ENCODE data around the gene SLC66A2.

The SLC66A2 gene

DNA sequence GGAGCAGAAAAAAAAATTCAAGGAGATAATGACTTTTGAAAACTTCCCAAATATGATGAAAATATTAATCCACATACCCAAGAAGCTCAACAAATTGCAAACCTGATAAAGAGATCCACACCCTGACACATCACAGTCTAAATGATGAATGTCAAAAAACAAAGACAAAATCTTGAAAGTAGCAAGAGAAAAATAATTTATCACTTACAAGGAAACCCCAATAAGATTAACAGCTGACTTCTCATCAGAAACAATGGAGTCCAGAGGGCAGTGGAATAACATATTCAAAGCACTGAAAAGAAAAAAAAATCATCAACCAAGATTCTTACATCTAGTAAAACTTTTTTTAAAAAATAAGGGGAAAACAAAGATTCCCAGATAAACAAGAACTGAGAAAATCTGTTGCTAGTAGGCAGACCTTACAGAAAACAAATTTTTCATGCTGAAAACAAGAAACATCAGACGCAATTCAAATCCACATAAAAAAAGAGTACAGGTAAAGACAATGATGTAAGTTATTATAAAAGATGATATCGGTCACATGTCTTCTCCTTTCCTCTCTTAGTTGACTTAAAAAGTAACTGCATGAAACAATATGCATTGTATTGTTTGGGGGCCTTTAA is 21.3 kb downstream of the SLC66A2 start:
- peaks cover 19 to 37% of the 10 kb centered on the region in 2 donors for H3K36me3 ChIP-seq (ENCODE audit: control insufficient read depth in 2 of 2, insufficient read depth in 2 of 2, low read length in 2 of 2)
- no peak overlapping the region for H3K9ac ChIP-seq (ENCODE audit: low read depth in 1 of 2, low read length in 2 of 2)
- H3K4me1 ChIP-seq (ENCODE audit: control insufficient read depth in 2 of 2, insufficient read depth in 2 of 2, low read length in 2 of 2) = peaks cover 9 to 10% of the 10 kb centered on the region in 2 donors
- H3K4me3 ChIP-seq (ENCODE audit: low read length in 2 of 2) = no peak overlapping the region
- peaks cover 6% of the 10 kb centered on the region in 2 donors for H3K9me3 ChIP-seq (ENCODE audit: control insufficient read depth in 2 of 2, low read length in 2 of 2)
- no peaks in the 10 kb centered on the region for H3K27me3 ChIP-seq (ENCODE audit: control insufficient read depth in 2 of 2, insufficient read depth in 2 of 2, low read length in 2 of 2)
- no peak overlapping the region for H3K27ac ChIP-seq (ENCODE audit: low read depth in 2 of 2, low read length in 2 of 2)

DNA sequence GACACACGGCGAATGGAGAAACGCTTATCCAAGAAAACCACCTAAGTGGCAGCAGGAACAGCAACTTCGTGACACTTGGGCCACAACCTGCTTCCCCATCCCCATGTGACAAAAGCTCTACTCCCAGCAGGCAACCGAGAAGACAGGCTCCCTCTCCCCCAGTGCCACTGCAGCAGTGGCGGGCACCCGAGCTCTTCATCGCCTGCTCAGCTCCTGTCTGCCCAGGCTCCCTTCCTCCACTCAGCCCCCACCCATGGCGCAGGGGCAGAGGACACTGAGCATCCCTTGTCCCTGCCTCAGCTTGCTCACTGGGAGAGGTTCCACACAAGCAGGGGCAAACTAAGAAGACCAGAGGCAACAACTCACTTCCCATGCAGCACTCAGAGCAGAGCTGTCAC is 22.9 kb downstream of the SLC66A2 start:
- Histone ChIP-seq H3K9me3 (ENCODE audit: control insufficient read depth in 2 of 2, low read length in 2 of 2) (peaks cover 6% of the 10 kb centered on the region in 2 donors), H3K27ac (ENCODE audit: low read depth in 2 of 2, low read length in 2 of 2) (no peak overlapping the region), H3K27me3 (ENCODE audit: control insufficient read depth in 2 of 2, insufficient read depth in 2 of 2, low read length in 2 of 2) (no peaks in the 10 kb centered on the region), H3K9ac (ENCODE audit: low read depth in 1 of 2, low read length in 2 of 2) (no peak overlapping the region), H3K4me3 (ENCODE audit: low read length in 2 of 2) (no peak overlapping the region), H3K4me1 (ENCODE audit: control insufficient read depth in 2 of 2, insufficient read depth in 2 of 2, low read length in 2 of 2) (no peaks in the 10 kb centered on the region), H3K36me3 (ENCODE audit: control insufficient read depth in 2 of 2, insufficient read depth in 2 of 2, low read length in 2 of 2) (peaks cover 17 to 37% of the 10 kb centered on the region in 2 donors)

- H3K9ac ChIP-seq (ENCODE audit: low read depth in 1 of 2, low read length in 2 of 2) = no peak overlapping the region
- no peak overlapping the region for H3K27ac ChIP-seq (ENCODE audit: low read depth in 2 of 2, low read length in 2 of 2)
- peaks cover 17 to 34% of the 10 kb centered on the region in 2 donors for H3K36me3 ChIP-seq (ENCODE audit: control insufficient read depth in 2 of 2, insufficient read depth in 2 of 2, low read length in 2 of 2)
- H3K9me3 ChIP-seq (ENCODE audit: control insufficient read depth in 2 of 2, low read length in 2 of 2) = peaks cover 4 to 6% of the 10 kb centered on the region in 2 donors
- no peak overlapping the region for H3K4me3 ChIP-seq (ENCODE audit: low read length in 2 of 2)
- H3K4me1 ChIP-seq (ENCODE audit: control insufficient read depth in 2 of 2, insufficient read depth in 2 of 2, low read length in 2 of 2) = no peaks in the 10 kb centered on the region
- H3K27me3 ChIP-seq (ENCODE audit: control insufficient read depth in 2 of 2, insufficient read depth in 2 of 2, low read length in 2 of 2) = no peaks in the 10 kb centered on the region
Measured at GRCh38 chr18:79927607-79928562, 23.6 kb downstream of the SLC66A2 start.

DNA sequence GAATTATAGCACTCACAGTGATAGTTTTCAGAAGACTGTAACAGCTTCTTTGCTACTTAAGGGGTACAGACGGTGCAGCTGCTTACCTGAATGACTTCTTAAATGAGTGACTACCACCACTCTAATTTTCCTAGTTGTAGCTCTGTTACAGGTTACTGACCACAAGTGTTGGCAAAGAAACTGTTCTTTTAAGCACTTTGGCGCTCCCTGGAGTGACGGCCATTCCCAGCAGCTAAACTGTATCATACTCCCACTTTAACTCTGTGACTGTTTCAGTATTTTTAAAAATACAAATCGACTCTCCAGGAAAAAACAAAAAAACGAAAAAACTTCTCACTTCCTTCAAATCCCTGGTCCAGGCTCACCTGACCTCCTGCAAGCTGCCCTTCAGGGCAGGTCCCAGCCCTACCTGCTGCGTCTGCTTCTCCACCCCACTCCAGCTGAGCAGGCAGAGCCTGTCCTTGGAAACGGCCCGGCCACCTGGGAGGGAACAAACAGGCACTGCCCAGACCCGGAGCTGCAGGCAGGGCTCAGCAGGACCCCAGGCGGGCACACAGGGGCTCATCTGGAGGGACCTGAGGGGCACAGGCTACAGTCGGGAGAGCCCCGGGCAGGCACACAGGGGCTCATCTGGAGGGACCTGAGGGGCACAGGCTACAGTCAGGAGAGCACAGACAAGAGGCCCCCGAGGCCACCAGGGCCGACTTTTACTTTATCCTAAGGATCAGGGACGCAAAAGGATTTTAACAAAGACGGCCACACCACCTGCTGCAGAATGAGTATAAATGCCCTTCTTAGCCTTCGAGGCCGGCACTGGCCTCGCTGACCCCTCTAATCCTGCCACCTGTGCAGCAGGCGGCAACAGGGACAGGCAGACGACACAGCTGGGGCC is 24.5 kb downstream of the SLC66A2 start:
- Histone ChIP-seq H3K9me3 (ENCODE audit: control insufficient read depth in 2 of 2, low read length in 2 of 2) (peaks cover 4 to 6% of the 10 kb centered on the region in 2 donors), H3K27ac (ENCODE audit: low read depth in 2 of 2, low read length in 2 of 2) (no peak overlapping the region), H3K9ac (ENCODE audit: low read depth in 1 of 2, low read length in 2 of 2) (no peak overlapping the region), H3K36me3 (ENCODE audit: control insufficient read depth in 2 of 2, insufficient read depth in 2 of 2, low read length in 2 of 2) (peaks cover 18 to 39% of the 10 kb centered on the region in 2 donors), H3K27me3 (ENCODE audit: control insufficient read depth in 2 of 2, insufficient read depth in 2 of 2, low read length in 2 of 2) (no peaks in the 10 kb centered on the region), H3K4me1 (ENCODE audit: control insufficient read depth in 2 of 2, insufficient read depth in 2 of 2, low read length in 2 of 2) (no peaks in the 10 kb centered on the region), H3K4me3 (ENCODE audit: low read length in 2 of 2) (no peak overlapping the region)

- no peaks in the 10 kb centered on the region for H3K27me3 ChIP-seq (ENCODE audit: control insufficient read depth in 2 of 2, insufficient read depth in 2 of 2, low read length in 2 of 2)
- no peak overlapping the region for H3K27ac ChIP-seq (ENCODE audit: low read depth in 2 of 2, low read length in 2 of 2)
- H3K4me1 ChIP-seq (ENCODE audit: control insufficient read depth in 2 of 2, insufficient read depth in 2 of 2, low read length in 2 of 2) = no peaks in the 10 kb centered on the region
- H3K9ac ChIP-seq (ENCODE audit: low read depth in 1 of 2, low read length in 2 of 2) = no peak overlapping the region
- H3K9me3 ChIP-seq (ENCODE audit: control insufficient read depth in 2 of 2, low read length in 2 of 2) = peaks cover 4 to 6% of the 10 kb centered on the region in 2 donors
- no peak overlapping the region for H3K4me3 ChIP-seq (ENCODE audit: low read length in 2 of 2)
- H3K36me3 ChIP-seq (ENCODE audit: control insufficient read depth in 2 of 2, insufficient read depth in 2 of 2, low read length in 2 of 2) = peaks cover 21 to 39% of the 10 kb centered on the region in 2 donors
Measured at GRCh38 chr18:79926306-79926705, 25.1 kb downstream of the SLC66A2 start.

DNA sequence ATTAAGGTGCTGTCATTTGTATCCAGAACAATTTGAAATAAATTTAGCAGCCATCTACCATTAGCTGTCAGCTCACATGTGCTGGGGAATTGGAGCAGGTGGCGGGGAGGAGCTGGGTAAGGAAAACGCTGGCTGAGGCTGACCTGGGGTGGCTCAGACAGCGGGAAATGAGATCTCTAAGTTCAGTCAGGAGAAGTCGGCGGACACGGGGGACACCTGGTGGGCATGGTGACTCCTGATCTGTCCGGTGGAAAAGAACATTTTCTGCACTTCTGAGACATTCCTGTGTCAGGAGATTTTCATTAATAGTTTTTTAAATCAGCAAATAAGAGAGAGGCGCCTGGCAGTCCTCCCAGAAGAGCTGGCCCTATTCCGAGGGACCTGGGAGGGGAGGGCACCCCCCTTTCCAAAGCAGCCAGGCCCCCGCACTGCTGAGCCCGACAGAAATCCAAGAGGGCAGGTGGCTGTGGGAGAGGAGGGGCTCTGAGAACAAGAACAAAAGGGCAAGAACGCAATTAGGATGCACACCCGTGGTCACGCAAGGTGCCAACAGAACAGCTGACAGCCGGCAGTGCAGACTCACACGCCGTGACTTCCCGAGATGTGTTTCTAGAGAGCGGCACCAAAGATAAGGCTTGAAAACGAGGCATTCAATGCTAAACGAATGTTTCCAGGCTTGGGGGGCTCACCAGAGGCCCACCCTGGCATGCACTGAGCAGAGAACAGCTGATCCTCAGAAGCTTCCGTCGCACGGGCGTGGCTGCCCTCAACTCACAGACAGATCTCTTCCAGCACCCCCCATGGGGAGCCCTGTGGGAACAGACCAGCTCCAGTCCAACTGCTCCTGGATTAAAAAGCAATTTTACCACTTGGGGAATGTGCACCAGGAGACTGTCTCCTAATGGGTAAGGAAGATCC is 26.4 kb downstream of the SLC66A2 start:
- H3K27ac ChIP-seq (ENCODE audit: low read depth in 2 of 2, low read length in 2 of 2) = no peak overlapping the region
- H3K36me3 ChIP-seq (ENCODE audit: control insufficient read depth in 2 of 2, insufficient read depth in 2 of 2, low read length in 2 of 2) = peaks cover 19 to 39% of the 10 kb centered on the region in 2 donors
- H3K4me3 ChIP-seq (ENCODE audit: low read length in 2 of 2) = no peak overlapping the region
- H3K27me3 ChIP-seq (ENCODE audit: control insufficient read depth in 2 of 2, insufficient read depth in 2 of 2, low read length in 2 of 2) = no peaks in the 10 kb centered on the region
- H3K9me3 ChIP-seq (ENCODE audit: control insufficient read depth in 2 of 2, low read length in 2 of 2) = peaks cover 2 to 6% of the 10 kb centered on the region in 2 donors
- H3K4me1 ChIP-seq (ENCODE audit: control insufficient read depth in 2 of 2, insufficient read depth in 2 of 2, low read length in 2 of 2) = no peaks in the 10 kb centered on the region
- H3K9ac ChIP-seq (ENCODE audit: low read depth in 1 of 2, low read length in 2 of 2) = no peak overlapping the region

GRCh38 chr18:79923896-79924585 is 27.4 kb downstream of the SLC66A2 start:
- Histone ChIP-seq H3K27ac (ENCODE audit: low read depth in 2 of 2, low read length in 2 of 2) (no peak overlapping the region), H3K27me3 (ENCODE audit: control insufficient read depth in 2 of 2, insufficient read depth in 2 of 2, low read length in 2 of 2) (no peaks in the 10 kb centered on the region), H3K9me3 (ENCODE audit: control insufficient read depth in 2 of 2, low read length in 2 of 2) (no peaks in the 10 kb centered on the region), H3K4me1 (ENCODE audit: control insufficient read depth in 2 of 2, insufficient read depth in 2 of 2, low read length in 2 of 2) (no peaks in the 10 kb centered on the region), H3K4me3 (ENCODE audit: low read length in 2 of 2) (no peak overlapping the region), H3K36me3 (ENCODE audit: control insufficient read depth in 2 of 2, insufficient read depth in 2 of 2, low read length in 2 of 2) (peaks cover 12 to 32% of the 10 kb centered on the region in 2 donors), H3K9ac (ENCODE audit: low read depth in 1 of 2, low read length in 2 of 2) (no peak overlapping the region)

GRCh38 chr18:79922971-79923411 is 28.5 kb downstream of the SLC66A2 start:
- Histone ChIP-seq H3K4me1 (ENCODE audit: control insufficient read depth in 2 of 2, insufficient read depth in 2 of 2, low read length in 2 of 2) (no peaks in the 10 kb centered on the region), H3K27me3 (ENCODE audit: control insufficient read depth in 2 of 2, insufficient read depth in 2 of 2, low read length in 2 of 2) (no peaks in the 10 kb centered on the region), H3K9me3 (ENCODE audit: control insufficient read depth in 2 of 2, low read length in 2 of 2) (no peaks in the 10 kb centered on the region), H3K9ac (ENCODE audit: low read depth in 1 of 2, low read length in 2 of 2) (no peak overlapping the region), H3K36me3 (ENCODE audit: control insufficient read depth in 2 of 2, insufficient read depth in 2 of 2, low read length in 2 of 2) (peaks cover 13 to 29% of the 10 kb centered on the region in 2 donors), H3K27ac (ENCODE audit: low read depth in 2 of 2, low read length in 2 of 2) (no peak overlapping the region), H3K4me3 (ENCODE audit: low read length in 2 of 2) (no peak overlapping the region)

All from mucosa of rectum (tissue), 2 donors.